ENCODE data around the gene ADGRV1.
"Not testable (repeated sequence)": the region's sequence is repeated elsewhere in the genome, so short reads cannot be mapped to it uniquely, and the experiment has no call there.

ADGRV1 gene

GRCh38 chr5:90948969-90949368, 390.4 kb downstream of the ADGRV1 start:
- DNase-seq, result no peak

DNA sequence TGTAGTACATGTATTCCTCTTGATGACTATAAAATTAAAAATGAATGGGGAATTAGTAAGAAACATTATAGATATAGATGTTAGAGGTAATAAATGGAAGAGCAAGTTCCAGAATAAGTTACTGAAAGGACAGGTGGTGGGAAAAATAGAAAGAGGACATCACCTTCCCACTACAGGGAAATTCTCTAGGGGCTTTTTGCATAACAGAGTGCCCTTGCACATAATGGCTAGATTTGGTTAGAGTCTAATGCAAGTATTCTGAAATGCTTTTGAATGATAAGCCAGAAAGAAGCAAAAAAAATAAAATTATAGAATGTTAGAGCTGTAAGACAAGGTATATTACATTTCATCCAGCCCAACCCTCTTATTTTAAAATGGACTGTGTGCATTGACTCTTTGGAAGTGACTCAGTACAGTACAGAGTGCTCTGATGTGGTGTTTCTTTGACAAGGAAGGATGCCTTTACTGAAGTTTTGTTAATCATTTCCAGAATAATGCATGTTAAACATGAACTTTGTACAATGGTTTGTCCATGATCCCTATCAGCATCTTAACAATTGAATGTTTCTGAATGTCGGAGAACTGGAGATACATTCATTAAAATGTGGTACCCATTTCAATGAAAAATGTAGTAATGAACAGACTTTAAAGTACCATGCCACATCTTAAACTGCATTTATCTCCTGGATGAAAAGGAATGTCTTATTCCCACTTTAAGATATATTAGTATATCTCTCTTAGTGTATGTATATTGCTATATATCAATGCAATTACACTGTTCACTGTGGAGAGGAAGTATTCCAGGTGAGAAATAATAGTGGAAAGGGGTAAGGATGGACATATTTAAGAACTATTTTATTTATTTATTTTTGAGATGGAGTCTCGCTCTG, 391.1 kb downstream of the ADGRV1 start:
- DNase-seq, result no peak

GRCh38 chr5:90955001-90955635, 396.5 kb downstream of the ADGRV1 start:
- no peak for DNase-seq

GRCh38 chr5:90956511-90957097, 398.0 kb downstream of the ADGRV1 start:
- no peak for DNase-seq

GRCh38 chr5:90957906-90958305, 399.3 kb downstream of the ADGRV1 start:
- no peak for DNase-seq

GRCh38 chr5:90959262-90959661, 400.7 kb downstream of the ADGRV1 start:
- DNase-seq, result no peak

GRCh38 chr5:90962481-90962880, 403.9 kb downstream of the ADGRV1 start:
- DNase-seq, result no peak

DNA sequence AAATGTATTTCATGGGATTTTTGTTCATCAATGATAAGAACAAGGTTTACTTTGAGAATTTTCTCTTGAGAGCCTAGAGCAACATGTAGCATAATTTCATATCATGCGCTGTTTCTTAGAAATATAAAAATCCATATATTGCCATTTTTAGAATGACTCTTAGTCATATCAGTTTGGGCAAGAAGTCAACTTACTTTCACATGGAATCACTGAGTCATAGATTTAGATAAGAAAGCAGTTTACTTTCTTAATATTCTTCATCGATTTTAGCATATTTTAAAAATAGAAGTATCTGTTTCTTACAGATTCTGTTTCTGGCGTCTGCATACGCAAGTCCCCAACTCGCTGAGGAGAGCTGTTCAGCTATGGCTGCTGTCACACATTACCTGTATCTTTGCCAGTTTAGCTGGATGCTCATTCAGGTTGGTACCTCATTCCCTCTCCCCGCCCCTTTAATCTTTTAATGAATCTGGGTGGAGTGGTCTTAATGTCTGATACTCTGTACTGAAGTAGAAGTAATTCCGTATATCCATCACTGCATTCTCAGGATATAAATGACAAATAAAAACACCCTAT, 406.6 kb downstream of the ADGRV1 start:
- DNase-seq, result no peak

DNA sequence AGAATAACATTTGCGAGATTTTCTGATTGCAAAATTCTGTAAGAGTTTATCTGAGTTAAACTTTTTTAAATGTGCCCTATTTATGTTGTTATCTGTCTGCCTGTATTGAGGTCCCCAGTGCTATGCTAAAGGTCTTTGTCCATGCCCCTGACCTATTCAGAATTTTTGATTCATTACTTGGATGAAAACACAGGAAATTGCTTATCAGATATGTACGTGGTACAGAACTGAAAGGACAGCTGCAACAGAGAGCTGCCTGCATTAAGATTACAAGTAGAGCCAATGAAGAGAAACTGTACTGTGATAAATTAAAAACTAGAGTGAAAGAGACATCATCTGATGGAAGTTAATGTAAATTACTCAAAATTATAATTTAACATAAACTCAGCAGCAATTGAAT, 408.8 kb downstream of the ADGRV1 start:
- DNase-seq, result no peak

- no peak for DNase-seq
Measured at GRCh38 chr5:90967851-90968250, 409.3 kb downstream of the ADGRV1 start.

- no peak for DNase-seq
Measured at GRCh38 chr5:90968319-90968718, 409.7 kb downstream of the ADGRV1 start.

DNA sequence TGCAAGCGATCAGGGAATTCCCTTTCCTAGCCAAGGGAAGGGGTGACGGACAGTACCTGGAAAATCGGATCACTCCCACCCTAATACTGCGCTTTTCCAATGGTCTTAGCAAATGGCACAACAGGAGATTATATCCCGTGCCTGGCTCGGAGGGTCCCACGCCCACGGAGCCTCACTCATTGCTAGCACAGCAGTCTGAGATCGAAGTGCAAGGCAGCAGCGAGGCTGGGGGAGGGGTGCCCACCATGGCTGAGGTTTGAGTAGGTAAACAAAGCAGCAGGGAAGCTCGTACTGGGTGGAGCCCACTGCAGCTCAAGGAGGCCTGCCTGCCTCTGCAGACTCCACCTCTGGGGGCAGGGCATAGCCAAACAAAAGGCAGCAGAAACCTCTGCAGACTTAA, 411.3 kb downstream of the ADGRV1 start:
- not testable (repeated sequence) for DNase-seq

DNA sequence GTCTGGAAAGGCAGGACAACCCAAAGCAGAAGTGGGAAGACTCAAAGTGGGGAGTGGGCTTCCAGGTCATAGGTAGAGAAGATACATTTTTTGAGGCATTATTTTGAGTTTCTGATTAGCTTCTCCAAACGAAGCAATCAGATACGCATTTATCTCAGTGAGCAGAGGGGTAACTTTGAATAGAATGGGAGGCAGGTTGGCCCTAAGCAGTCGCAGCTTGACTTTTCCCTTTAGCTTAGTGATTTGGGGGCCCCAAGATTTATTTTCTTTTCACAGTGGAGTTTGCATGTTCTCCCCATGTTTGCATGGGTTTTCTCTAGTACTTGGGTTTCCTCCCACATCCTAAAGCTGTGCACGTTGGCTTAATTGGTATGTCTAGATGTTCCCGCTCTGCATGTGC, 422.6 kb downstream of the ADGRV1 start:
- DNase-seq, result no peak

DNA sequence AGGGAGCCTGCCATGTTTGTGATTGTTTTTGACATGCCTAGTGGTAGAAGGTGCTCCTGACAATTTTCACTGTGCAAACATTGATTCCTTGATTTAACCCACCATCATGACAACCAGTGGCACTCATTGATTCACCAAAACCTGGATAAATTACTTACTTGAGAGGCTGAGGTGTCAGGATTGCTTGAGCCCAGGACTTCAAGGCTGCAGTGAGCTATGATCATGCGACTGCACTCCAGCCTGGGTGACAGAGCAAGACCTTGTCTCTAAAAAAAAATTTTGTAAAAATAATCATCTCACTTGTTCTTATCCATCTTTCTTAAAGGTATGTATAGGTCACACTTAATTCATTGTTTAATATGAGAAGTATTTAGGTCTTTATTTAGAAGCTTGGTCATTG, 423.2 kb downstream of the ADGRV1 start:
- DNase-seq, result no peak

DNA sequence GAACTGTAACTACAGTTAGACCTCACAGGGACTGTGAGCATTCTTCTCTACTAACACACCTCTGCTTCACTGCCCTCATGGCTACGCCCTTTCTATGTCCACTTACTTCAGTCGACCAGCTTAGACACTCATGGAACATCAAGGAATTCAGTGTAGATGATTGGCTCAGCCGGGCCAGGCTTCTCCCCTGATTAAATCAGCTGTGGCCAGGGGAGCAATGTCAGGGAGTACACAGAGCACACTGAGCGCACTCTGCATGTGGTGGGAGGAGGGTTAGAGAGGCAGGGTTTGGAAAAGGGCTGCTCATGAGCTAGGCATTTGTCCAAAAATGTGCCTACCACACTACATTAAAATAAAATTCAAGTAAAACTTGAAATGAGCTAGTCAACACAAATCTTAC, 424.0 kb downstream of the ADGRV1 start:
- no peak for DNase-seq

DNA sequence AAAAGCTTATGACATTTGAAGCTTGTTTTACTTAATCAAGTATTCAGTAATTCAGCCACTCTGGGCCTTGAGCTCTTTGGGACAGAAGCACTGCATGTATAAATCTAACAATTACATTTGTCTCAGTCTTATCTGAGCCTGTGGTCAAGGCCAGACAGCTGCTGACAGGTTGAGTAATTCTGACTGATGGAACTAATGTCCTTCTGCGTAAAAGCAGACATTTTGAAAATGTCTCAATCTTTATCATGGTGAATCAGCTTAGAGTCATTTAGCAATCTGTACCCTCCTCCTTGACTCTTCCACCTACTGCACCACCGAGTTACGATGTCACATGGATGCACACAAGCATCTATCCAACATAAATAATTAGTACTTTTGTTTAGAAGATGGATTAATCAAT, 424.6 kb downstream of the ADGRV1 start:
- DNase-seq, result peak; percentile 41 to 43

GRCh38 chr5:90983711-90984124, 425.1 kb downstream of the ADGRV1 start:
- no peak for DNase-seq

- no peak for DNase-seq
Measured at GRCh38 chr5:90985341-90985740, 426.7 kb downstream of the ADGRV1 start.

GRCh38 chr5:90987726-90988125, 429.1 kb downstream of the ADGRV1 start:
- DNase-seq, result no peak

- DNase-seq, result no peak
Measured at GRCh38 chr5:90991201-90991600, 432.6 kb downstream of the ADGRV1 start.

DNA sequence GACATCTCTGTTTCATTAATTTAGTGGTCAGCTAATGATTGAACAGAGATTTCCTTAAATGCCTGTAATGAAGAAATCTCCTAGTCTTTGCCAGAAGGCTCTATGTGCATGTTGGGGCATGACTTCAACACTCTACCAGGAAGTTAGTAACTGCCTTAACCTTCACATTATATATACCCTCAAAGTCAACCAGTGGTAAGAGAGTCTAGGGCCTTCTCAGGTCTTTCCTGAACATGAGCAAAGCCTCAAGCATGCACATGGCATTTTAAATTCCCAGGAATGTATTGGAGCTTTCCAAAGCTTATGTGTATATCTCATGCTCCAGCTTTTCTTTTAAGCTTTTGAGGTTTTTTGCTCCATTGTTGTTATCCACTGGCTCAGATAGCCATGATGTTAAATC, 436.2 kb downstream of the ADGRV1 start:
- no peak for DNase-seq

DNA sequence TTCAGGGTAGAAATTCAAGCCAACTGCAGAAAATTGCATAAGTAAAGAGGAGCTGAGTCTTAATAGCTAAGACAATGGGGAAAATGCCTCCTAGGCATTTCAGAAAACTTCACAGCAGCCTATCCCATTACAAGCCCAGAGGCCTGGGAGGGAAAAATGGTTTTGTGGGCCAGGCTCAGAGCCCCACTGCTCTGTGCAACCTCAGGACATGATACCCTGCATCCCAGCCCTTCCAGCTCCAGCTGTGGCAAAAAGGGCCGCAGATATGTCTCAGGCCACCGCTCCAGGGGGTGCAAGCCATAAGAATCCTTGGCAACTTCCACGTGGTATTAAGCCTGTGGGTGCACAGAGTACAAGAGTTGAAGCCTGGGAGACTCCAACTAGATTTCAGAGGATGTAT, 437.5 kb downstream of the ADGRV1 start:
- DNase-seq, result no peak

GRCh38 chr5:90997082-90997481, 438.5 kb downstream of the ADGRV1 start:
- no peak for DNase-seq

DNA sequence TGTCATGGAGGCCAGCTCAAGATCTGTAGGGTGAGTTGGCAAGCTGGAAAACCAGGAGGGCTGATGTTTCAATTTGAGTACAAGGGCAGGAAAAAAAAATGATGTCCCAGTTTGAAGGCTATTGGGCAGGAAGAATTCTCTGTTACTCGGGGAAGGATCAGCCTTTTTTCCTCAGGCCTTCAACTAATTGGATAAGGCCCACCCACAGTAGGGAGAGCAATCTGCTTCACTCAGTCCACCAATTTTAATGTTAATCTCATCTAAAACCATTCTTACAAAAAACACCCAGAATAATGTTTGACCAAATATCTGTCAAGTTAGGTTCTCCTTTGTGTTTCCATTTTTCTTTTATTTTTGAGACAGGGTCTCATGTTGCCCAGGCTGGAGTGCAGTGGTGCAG, 442.1 kb downstream of the ADGRV1 start:
- DNase-seq, result no peak
